K562 (cell line): Measurements from ENCODE around the gene ASCC3. TPM values are rescaled to one million over a fixed set of nuclear protein-coding genes. Genes with fewer than 3 reads are reported as not detected.

Source experiments
- ADNP ChIP-seq: fragments of 200-800 bp; sonication (Bioruptor generic); IDR thresholded peaks from 2 replicates; pipeline ENCODE4 v1.6.1; 2016; ENCODE audit warnings: missing genetic modification characterization, missing compliant biosample characterization
- CHD2 ChIP-seq: IDR thresholded peaks from 2 replicates; pipeline ENCODE4 v1.6.1; 2011; ENCODE audit warnings: low read depth, low read length
- CREM ChIP-seq: IDR thresholded peaks from 2 replicates; pipeline ENCODE4 v1.6.1; 2014; ENCODE audit warnings: antibody characterized with exemption, low read depth
- ELF2 ChIP-seq: fragments of 250-450 bp; sonication (Bioruptor Pico); IDR thresholded peaks from 2 replicates; pipeline ENCODE4 v1.5.0; 2021; ENCODE audit warnings: mild to moderate bottlenecking
- FOXP1 ChIP-seq: sonication (generic); formaldehyde crosslinking; IDR thresholded peaks from 2 replicates; pipeline ENCODE4 v1.8.0; 2022; ENCODE audit warnings: mild to moderate bottlenecking, missing genetic modification reagents
- JUNB ChIP-seq: fragments of 450-650 bp; formaldehyde crosslinking; conservative IDR thresholded peaks from 2 replicates; pipeline ENCODE4 v1.4.0; 2020; ENCODE audit warnings: mild to moderate bottlenecking
- MED1 ChIP-seq: sonication (generic); formaldehyde crosslinking; IDR thresholded peaks from 2 replicates; pipeline ENCODE4 v1.8.1; 2023; ENCODE audit warnings: missing genetic modification reagents, borderline replicate concordance
- MEF2A ChIP-seq: IDR thresholded peaks from 2 replicates; pipeline ENCODE4 v1.6.1; 2011; ENCODE audit warnings: low read depth, mild to moderate bottlenecking, low read length, moderate library complexity; ENCODE audit not compliant: control insufficient read depth
- MYBL2 ChIP-seq, 2 experiments: fragments of 450-650 bp in 1 of 2; sonication (generic) in 1 of 2; formaldehyde crosslinking in 1 of 2; IDR thresholded peaks; 2 replicates each; pipeline versions ENCODE4 v1.6.1 to v1.8.1; 2017 to 2022; ENCODE audit warnings: borderline replicate concordance in 1 of 2, inconsistent platforms in 1 of 2, low read depth in 1 of 2, mild to moderate bottlenecking in 1 of 2, missing genetic modification reagents in 1 of 2, moderate library complexity in 1 of 2
- MYNN ChIP-seq, 2 experiments: sonication (generic); formaldehyde crosslinking in 1 of 2; IDR thresholded peaks; 2 replicates each; pipeline versions ENCODE4 v1.5.0 to v1.6.1; 2016 to 2020; ENCODE audit warnings: antibody characterized with exemption in 1 of 2, missing genetic modification reagents in 1 of 2
- ZBTB17 ChIP-seq: fragments of 450-650 bp; formaldehyde crosslinking; IDR thresholded peaks from 2 replicates; pipeline ENCODE4 v1.4.0; 2020; ENCODE audit warnings: mild to moderate bottlenecking
- ZNF274 ChIP-seq: IDR thresholded peaks from 2 replicates; pipeline ENCODE4 v1.6.1; 2011; ENCODE audit warnings: low read depth, mild to moderate bottlenecking, low read length, moderate library complexity, borderline replicate concordance
- ZNF431 ChIP-seq: sonication (generic); formaldehyde crosslinking; IDR thresholded peaks from 2 replicates; pipeline ENCODE4 v1.8.0; 2022; ENCODE audit warnings: mild to moderate bottlenecking, missing genetic modification reagents
- polyA plus RNA-seq, 8 experiments: library from polyadenylated mRNA; depleted of rRNA in 4 of 8; stranded (reverse) in 5 of 8; unstranded in 3 of 8; fragments of >200 nt; fragmentation: Nextera tagmentation in 2 of 8; fragmentation: Illumina TruSeq in 1 of 8; extraction: Ambion mirVana in 2 of 8; extraction: Trizol in 1 of 8; gene quantifications; 2 replicates each; pipeline versions ENCODE4 v1.2.1 to v1.2.3, GENCODE V29; 2011 to 2014; ENCODE audit warnings: inconsistent platforms in 1 of 8, missing spikeins in 1 of 8
- total RNA-seq, 7 experiments: library from RNA; depleted of rRNA in 6 of 7; stranded (reverse); fragments of >200 nt in 6 of 7; fragmentation: Illumina TruSeq in 2 of 7; extraction: Trizol in 2 of 7; gene quantifications; 2 replicates each; pipeline versions ENCODE4 v1.2.1 to v1.2.3, GENCODE V29; 2011 to 2021; ENCODE audit warnings: low replicate concordance in 1 of 7
- TF ChIP-seq, protein P1 (sequence below), 2 experiments: fragments of 450-650 bp; IDR thresholded peaks; 2 replicates each; pipeline ENCODE4 v1.6.1; 2016; ENCODE audit warnings: mild to moderate bottlenecking in 2 of 2, borderline replicate concordance in 1 of 2, low read depth in 1 of 2, moderate library complexity in 1 of 2
- TF ChIP-seq, protein P2 (sequence below): sonication (generic); formaldehyde crosslinking; IDR thresholded peaks from 2 replicates; pipeline ENCODE4 v1.8.0; 2022; ENCODE audit warnings: mild to moderate bottlenecking, missing genetic modification reagents

ASCC3 gene
- total and polyA plus RNA-seq, 9 of the 15 experiments (the other 6 are each of a cell fraction or from before 2014, with no cell fraction given), result 16.1 to 56.1 (median 33.9) TPM

DNA sequence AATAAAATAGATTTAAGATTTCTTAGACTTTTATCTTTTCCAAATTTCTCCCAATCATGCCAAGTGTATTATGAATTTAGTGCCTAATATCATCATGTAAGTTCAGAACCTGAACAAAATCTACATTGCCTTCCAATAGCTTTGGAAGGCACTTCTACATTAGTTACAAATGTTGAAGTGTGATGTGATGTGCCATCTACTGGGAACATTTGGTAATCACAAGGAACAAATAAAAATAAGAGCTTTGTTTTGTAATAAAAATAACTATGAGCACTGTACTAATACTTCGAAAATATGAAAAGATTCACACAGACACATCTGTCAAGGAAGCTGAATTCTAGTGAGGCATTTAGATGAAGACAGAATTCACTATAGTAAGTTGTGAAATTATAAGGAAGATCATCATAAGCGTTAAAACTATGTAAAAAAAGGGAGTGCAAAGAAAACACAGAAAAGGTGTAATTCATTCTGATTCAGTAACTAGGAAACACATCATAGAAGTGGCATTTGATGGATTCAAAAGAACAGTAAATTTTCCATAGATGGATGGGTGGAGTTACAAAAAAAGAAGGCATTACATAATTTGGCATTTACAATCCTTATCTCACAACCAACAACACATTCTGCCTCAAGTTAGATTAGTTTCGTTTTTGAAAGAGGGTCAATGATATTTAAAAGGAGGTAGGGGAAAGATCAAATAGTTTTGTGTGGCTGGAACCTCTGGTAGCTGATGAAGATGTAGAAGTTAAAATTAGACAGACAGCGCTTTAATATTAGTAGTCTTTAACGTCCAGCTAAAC, 161.0 kb downstream of the ASCC3 start (continued):
- TF ChIP-seq, protein P1, sequence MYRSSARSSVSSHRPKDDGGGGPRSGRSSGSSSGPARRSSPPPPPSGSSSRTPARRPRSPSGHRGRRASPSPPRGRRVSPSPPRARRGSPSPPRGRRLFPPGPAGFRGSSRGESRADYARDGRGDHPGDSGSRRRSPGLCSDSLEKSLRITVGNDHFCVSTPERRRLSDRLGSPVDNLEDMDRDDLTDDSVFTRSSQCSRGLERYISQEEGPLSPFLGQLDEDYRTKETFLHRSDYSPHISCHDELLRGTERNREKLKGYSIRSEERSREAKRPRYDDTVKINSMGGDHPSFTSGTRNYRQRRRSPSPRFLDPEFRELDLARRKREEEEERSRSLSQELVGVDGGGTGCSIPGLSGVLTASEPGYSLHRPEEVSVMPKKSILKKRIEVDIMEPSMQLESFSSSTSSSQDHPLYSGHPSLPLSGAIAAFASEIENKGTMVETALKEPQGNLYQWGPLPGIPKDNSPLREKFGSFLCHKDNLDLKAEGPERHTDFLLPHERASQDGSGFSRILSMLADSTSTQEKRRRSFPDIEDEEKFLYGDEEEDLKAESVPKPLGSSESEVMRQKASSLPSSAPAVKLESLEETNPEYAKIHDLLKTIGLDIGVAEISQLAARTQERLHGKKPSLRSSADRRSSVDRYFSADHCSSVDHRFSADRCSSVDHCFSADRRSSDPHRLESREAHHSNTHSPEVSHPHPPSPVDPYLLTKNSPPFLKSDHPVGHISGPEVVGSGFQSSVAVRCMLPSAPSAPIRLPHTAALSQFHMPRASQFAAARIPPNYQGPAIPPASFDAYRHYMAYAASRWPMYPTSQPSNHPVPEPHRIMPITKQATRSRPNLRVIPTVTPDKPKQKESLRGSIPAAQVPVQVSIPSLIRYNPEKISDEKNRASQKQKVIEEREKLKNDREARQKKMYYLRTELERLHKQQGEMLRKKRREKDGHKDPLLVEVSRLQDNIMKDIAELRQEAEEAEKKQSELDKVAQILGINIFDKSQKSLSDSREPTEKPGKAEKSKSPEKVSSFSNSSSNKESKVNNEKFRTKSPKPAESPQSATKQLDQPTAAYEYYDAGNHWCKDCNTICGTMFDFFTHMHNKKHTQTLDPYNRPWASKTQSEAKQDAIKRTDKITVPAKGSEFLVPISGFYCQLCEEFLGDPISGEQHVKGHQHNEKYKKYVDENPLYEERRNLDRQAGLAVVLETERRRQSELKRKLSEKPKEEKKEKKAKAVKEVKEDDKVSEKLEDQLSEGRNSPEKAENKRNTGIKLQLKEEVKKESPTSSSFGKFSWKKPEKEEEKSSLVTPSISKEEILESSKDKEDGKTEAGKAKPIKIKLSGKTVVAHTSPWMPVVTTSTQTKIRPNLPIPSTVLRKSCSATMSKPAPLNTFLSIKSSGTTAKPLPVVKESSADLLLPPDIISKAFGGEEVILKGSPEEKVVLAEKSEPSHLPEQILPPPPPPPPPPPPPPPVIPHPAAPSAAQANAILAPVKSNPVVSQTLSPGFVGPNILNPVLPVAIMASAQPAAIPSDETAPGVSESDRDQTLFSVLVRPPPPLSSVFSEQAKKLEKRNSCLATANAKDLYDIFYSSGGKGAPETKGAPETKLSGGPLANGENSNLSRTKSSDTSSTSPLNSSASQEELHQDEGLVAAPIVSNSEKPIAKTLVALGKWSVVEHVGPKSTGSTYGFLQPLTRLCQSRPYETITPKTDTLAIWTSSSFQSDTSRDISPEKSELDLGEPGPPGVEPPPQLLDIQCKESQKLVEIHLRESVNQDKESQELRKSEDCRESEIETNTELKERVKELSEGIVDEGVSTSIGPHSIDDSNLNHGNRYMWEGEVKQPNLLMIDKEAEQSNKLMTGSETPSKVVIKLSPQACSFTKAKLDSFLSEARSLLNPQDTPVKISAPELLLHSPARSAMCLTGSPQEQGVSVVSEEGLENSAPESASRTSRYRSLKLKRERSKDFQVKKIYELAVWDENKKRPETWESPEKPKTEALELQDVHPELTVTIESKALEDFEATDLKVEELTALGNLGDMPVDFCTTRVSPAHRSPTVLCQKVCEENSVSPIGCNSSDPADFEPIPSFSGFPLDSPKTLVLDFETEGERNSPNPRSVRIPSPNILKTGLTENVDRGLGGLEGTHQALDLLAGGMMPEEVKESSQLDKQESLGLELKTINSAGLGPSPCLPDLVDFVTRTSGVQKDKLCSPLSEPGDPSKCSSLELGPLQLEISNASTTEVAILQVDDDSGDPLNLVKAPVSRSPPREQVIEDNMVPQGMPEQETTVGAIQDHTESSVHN (IDR thresholded peaks at IDR 0.05; ENCODE audit: borderline replicate concordance in 1 of 2, low read depth in 1 of 2), result no peak
- TF ChIP-seq MYNN (IDR thresholded peaks at IDR 0.05) (no peak), MYNN (CRISPR knock-in tag; IDR thresholded peaks at IDR 0.05) (no peak), CREM (no peak), FOXP1 (CRISPR knock-in tag) (no peak), ELF2 (CRISPR knock-in tag) (no peak), ADNP (tag) (no peak), MYBL2 (IDR thresholded peaks at IDR 0.05; ENCODE audit: low read depth) (no peak), MYBL2 (CRISPR knock-in tag; IDR thresholded peaks at IDR 0.05; ENCODE audit: borderline replicate concordance) (no peak), CHD2 (no peak), ZNF274 (no peak), ZNF431 (CRISPR knock-in tag) (no peak), JUNB (CRISPR knock-in tag) (no peak), MEF2A (no peak), MED1 (no peak), ZBTB17 (CRISPR knock-in tag) (no peak)
- TF ChIP-seq, protein P2, sequence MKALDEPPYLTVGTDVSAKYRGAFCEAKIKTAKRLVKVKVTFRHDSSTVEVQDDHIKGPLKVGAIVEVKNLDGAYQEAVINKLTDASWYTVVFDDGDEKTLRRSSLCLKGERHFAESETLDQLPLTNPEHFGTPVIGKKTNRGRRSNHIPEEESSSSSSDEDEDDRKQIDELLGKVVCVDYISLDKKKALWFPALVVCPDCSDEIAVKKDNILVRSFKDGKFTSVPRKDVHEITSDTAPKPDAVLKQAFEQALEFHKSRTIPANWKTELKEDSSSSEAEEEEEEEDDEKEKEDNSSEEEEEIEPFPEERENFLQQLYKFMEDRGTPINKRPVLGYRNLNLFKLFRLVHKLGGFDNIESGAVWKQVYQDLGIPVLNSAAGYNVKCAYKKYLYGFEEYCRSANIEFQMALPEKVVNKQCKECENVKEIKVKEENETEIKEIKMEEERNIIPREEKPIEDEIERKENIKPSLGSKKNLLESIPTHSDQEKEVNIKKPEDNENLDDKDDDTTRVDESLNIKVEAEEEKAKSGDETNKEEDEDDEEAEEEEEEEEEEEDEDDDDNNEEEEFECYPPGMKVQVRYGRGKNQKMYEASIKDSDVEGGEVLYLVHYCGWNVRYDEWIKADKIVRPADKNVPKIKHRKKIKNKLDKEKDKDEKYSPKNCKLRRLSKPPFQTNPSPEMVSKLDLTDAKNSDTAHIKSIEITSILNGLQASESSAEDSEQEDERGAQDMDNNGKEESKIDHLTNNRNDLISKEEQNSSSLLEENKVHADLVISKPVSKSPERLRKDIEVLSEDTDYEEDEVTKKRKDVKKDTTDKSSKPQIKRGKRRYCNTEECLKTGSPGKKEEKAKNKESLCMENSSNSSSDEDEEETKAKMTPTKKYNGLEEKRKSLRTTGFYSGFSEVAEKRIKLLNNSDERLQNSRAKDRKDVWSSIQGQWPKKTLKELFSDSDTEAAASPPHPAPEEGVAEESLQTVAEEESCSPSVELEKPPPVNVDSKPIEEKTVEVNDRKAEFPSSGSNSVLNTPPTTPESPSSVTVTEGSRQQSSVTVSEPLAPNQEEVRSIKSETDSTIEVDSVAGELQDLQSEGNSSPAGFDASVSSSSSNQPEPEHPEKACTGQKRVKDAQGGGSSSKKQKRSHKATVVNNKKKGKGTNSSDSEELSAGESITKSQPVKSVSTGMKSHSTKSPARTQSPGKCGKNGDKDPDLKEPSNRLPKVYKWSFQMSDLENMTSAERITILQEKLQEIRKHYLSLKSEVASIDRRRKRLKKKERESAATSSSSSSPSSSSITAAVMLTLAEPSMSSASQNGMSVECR (CRISPR knock-in tag), result no peak
